ENCODE measurements around the gene KCNA2.

The KCNA2 gene

DNA sequence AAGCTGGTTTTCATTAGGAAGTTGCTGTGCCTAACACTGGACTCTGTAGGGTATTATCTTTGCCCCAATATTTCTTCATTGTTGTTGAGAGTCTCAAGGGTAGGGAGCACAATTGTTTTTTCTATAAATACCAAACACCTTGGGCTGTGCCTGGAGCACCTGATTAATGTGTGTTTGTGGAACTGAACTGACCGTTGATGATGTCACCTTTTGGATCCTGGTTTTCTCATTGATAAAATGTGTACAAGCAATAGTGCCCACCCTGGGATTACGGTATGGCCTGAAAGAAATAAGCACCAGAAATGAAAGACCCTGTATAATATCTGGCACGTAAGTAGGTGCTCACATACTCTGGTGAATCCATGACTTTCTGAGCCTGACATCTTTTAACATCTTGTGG is 39.3 kb downstream of the KCNA2 start:
- no peak for DNase-seq (ENCODE audit: low spot score)

- no peak for DNase-seq (ENCODE audit: low spot score)
Measured at GRCh38 chr1:110565565-110565964, 40.6 kb downstream of the KCNA2 start.

DNA sequence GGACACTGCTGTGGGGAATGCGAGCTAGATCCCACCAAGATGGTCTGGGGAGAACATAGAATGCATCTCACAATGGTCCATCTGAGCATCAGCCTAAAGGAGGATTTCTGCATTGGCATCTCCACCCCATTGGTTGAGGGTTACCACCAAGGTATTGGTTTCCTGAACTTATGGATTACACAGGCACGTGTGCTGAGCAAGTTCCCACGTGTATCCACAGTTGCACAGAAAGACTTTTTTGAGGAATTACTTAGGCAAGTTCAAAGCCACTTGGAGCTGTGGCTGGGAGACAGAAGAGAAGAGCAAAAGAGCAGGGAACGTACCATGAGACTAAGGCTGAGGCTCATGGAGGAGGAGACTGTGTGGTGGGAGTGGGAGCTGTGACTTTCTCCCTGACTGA is 43.1 kb downstream of the KCNA2 start:
- DNase-seq (ENCODE audit: low spot score): no peak

DNA sequence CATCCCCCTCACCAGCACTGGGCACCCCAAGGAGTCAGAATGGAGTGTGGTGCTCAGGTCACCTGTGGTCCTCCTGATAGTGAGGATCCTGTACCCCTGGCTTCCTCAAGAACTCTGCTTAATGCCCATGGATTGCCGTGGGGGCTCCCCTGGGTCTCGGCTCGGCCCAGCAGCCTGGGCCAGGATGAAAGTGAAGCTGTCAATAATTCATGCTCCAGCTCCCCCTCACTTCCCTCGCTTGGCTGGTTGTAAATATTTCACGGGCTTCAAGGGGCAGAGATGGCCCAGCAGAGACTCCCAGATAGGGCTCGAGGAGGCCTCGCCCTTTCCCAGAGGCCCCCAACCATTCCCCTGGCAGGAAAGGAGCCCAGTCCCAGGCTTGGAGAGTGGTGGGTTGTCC is 44.6 kb downstream of the KCNA2 start:
- DNase-seq (ENCODE audit: low spot score): no peak

GRCh38 chr1:110559157-110559556 is 47.0 kb downstream of the KCNA2 start:
- no peak for DNase-seq (ENCODE audit: low spot score)

DNA sequence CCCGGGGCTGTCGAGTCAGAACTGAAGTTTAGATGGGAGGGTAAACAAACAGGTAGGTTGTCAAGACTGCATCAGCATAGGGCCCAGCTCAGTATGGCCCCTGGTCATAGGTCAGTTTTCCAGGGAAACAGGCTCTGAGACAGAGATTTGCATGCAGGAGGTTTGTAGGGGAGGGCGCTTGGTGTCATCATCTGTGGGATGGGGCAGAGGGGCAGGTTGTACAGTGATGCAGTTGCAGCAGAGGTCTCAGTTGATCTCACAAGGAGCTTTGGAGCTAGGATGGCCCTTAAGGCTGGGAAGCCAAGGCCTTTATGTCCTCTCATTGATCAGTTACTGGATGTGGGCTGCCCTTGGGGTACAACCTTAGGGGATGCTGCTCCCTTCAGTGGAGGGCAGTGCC is 48.7 kb downstream of the KCNA2 start:
- DNase-seq (ENCODE audit: low spot score): no peak

GRCh38 chr1:110556471-110556807 is 49.7 kb downstream of the KCNA2 start:
- DNase-seq (ENCODE audit: low spot score): no peak

GRCh38 chr1:110555807-110556470 is 50.2 kb downstream of the KCNA2 start:
- no peak for DNase-seq (ENCODE audit: low spot score)

DNA sequence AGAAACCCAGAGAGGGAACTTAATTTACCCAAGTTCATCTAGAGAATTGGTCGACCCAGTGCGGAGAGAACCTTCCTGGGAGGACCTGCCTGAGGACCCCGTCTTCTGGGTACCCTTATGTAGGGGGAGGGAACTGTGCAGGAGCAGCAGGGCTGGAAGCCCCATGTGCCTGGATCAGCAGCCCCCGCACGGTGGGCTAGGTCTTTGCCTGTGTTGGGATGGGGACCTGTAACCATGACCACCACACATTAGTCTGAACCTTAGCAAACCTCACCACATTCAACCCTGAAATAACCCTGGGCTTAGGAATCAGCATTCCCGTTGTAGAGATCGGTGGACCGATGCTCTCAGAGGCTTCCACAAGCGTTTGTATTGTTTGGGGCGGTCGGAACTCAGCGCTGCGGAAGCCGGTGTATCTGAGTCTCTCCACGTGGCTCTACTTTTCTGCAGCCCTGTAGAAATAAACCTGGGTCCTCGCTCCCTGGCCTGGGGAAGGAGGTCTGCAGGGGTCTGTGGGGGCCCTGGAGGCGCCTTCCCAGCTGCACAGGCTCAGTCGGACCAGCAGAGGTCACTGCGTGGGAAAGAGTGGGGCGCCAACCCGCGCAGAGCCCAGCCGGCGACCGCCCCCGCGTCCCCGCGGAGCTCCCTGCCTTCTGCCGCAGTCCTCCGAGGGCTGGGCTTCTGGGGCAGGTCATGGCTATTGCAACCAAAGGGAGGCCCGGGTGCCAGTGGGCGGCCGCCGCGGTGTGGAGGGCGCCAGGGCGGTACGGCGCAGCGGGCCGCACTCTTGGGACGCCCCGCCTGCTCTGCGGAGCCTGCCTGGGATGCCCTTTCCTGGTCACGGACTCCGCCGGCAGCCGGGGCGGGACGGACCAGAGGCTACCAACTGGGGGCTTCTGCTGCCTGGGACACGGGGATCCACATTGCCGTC is 51.0 kb downstream of the KCNA2 start:
- peak; percentile 85 for DNase-seq (ENCODE audit: low spot score)

DNA sequence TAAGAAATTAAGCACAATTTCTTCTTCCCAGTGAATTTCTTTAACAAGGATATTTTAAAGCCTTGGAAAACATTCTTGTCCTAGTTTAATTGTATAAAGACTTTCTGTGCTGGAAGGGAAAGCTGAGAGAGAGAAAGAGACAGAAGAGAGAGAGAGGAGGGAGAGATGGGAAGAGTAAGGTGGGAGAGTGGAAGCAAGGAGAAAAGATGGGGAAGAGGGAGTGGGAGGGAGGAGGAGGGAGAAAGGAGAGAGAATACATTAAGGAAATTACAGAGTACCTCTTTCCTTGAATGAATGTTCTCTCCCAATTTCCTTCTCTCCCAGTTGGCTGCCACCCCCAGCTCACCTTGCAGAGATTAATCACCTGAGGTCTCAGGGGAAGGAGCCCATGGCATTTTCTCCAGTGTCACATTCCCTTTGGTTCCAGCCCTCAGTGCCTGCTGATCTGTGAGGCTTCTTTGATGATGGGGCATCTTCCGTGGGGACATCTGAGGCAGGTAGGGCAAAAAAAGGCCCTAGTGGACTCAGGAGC is 54.8 kb downstream of the KCNA2 start:
- no peak for DNase-seq (ENCODE audit: low spot score)

DNA sequence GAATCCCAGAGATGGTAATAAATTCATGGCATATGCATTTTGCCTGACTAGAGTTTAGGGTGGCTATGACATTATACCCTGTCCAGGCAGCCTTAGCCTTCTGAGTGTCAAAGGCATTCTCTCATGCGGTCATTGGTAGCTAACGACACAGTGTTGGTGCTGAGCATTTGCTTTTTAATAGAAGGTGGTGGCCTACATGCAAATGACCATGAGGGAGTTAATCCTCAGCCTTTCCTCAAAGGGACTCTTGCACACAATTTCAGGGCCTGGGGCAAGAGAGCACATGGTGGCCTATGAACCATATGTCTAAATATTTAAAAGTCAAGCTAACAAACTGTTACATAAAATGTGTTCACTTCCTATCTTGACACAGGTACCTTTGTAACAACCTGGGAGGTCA is 56.3 kb downstream of the KCNA2 start:
- no peak for DNase-seq (ENCODE audit: low spot score)

DNA sequence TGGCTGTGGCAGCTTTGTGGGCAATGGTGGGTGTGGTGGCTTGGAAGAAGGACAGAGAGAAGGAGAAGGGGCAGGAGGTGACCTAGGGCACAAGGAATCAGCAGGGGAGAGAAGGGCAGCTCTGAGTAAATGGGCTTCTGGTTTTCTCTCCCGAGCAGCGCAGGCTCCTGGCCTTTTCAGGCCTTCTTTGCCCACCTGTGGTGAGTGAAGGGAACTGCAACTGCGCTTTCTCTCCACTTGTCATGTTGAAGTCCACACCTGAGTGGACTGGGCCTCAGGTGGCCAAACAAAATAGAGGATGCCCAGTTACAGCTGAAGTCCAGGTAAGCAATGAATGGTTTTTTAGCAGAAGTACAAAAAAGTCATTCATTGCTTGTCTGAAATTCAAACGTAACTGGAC is 57.8 kb downstream of the KCNA2 start:
- no peak for DNase-seq (ENCODE audit: low spot score)

DNA sequence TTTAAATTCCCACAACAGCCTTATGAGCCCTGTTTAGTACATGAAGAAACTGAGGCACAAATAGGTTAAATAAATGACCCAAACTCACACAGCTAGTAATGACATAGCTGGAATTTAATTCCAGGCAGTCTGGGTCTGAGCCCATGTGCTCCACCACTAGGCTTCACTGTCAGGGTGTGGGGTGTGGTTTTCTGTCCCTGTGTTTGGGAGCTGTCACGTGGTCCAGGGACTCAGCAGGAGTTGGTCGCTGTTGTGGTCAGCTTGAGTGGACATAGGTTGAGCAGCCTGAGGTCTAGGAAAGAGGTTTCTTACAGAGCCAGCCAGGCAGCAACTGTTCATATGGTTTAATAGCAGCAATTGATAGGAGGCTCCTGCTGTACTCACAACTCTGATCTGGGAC is 59.1 kb downstream of the KCNA2 start:
- no peak for DNase-seq (ENCODE audit: low spot score)

GRCh38 chr1:110545492-110545891 is 60.7 kb downstream of the KCNA2 start:
- no peak for DNase-seq (ENCODE audit: low spot score)

- DNase-seq (ENCODE audit: low spot score): no peak
Measured at GRCh38 chr1:110544753-110545152, 61.4 kb downstream of the KCNA2 start.
